Transverse colon (tissue), 1 donor: Measurements from ENCODE around the gene OR5AC2.

Experiments
- EP300 ChIP-seq: sonication (generic); formaldehyde crosslinking; IDR thresholded peaks from one replicate; pipeline ENCODE4 v1.6.1; 2017; ENCODE audit warnings: antibody characterized with exemption, low read depth
- POLR2A ChIP-seq: fragments of 450-650 bp; IDR thresholded peaks from one replicate; pipeline ENCODE4 v1.6.1; 2016; ENCODE audit warnings: antibody characterized with exemption, mild to moderate bottlenecking, moderate library complexity

DNA sequence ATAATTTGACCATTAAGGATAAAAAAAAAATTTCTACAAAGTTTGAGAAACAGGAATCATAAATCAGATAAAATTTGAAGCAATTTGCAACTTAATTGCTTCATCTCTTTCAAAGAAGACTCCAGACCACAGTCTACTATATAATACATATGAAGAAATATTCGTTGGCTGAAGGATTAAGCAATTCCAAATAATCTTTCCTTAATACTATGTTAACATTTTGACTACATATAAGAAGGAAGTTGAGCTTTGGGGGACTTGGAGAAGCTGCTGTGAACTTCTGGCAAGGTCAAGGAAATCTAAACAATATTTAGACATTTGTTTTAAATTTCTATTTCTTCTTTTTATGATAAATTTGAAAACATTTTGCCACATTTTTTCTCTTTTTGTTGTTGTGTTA, 38.4 kb upstream of the OR5AC2 start:
- TF ChIP-seq EP300 = no peak
- no peak for TF ChIP-seq POLR2A
